T-cell (primary cell): Measurements from ENCODE around the gene TFEB. TPM values are rescaled to one million over a fixed set of nuclear protein-coding genes. Genes with fewer than 3 reads are reported as not detected.

Experiments used
- ATAC-seq, 4 experiments: fragments of 200-7000 bp in 3 of 4; fragments of 150-1000 bp in 1 of 4; cut with Tn5 transposase; replicated peaks in 1 of 4; 1 replicate in 3 of 4; 2 replicates in 1 of 4; pipeline ENCODE4 v1.10.0; 2021; ENCODE audit warnings: moderate library complexity in 3 of 4, mild to moderate bottlenecking in 2 of 4, moderate number of reproducible peaks in 1 of 4
- CTCF ChIA-PET, 2 donors: fragments of 300-600 bp; sonication (Branson Sonifier 250); formaldehyde crosslinking; loops; one replicate each; lab custom pipeline; 2022; ENCODE audit warnings: antibody characterized with exemption in 2 of 2; lab: Charles Lee
- POLR2A ChIA-PET, 2 donors: fragments of 300-600 bp; sonication (Branson Sonifier 250); formaldehyde crosslinking; loops; one replicate each; lab custom pipeline; 2022; ENCODE audit warnings: antibody characterized with exemption in 2 of 2; lab: Charles Lee
- DNase-seq, 35 experiments: peaks; one replicate each; pipeline versions ENCODE4 v3.0.0 to v3.0.0-alpha.2; 2013 to 2023
- H3K27ac ChIP-seq: one replicate; pipeline ENCODE4 v1.5.1; 2013; ENCODE audit warnings: low read length
- H3K27me3 ChIP-seq, 2 experiments: replicated peaks in 1 of 2; 1 replicate in 1 of 2; 2 replicates in 1 of 2; pipeline versions ENCODE4 v1.6.1 to v1.7.0; 2013; ENCODE audit warnings: low read length in 1 of 2, mixed read lengths in 1 of 2; ENCODE audit not compliant: control insufficient read depth in 2 of 2, insufficient read depth in 2 of 2; ENCODE audit errors: extremely low read depth in 1 of 2
- H3K36me3 ChIP-seq, 2 donors: 1 replicate in 1 of 2; 2 replicates in 1 of 2; pipeline versions ENCODE4 v1.6.1 to v1.7.0; 2013; ENCODE audit warnings: low read length in 1 of 2; ENCODE audit not compliant: control insufficient read depth in 2 of 2, insufficient read depth in 1 of 2; ENCODE audit errors: extremely low read depth in 1 of 2
- H3K4me1 ChIP-seq, 2 experiments: 1 replicate in 1 of 2; 2 replicates in 1 of 2; pipeline versions ENCODE4 v1.6.1 to v1.7.0; 2013; ENCODE audit warnings: low read length in 2 of 2, mixed read lengths in 1 of 2; ENCODE audit not compliant: insufficient read depth in 2 of 2, control insufficient read depth in 1 of 2; ENCODE audit errors: extremely low read depth in 1 of 2
- H3K4me3 ChIP-seq, 2 donors: 1 replicate in 1 of 2; 2 replicates in 1 of 2; pipeline versions ENCODE4 v1.5.1 to v1.7.0; 2013; ENCODE audit warnings: mild to moderate bottlenecking in 2 of 2, low read length in 1 of 2, moderate library complexity in 1 of 2; ENCODE audit not compliant: control insufficient read depth in 1 of 2; ENCODE audit errors: extremely low read depth in 1 of 2
- H3K9me3 ChIP-seq: 2 replicates; pipeline ENCODE4 v1.7.0; 2013
- H3K27ac Mint-ChIP-seq, 2 donors: one replicate each; pipeline ENCODE4 v1.8.0; 2020 to 2021; ENCODE audit warnings: mild to moderate bottlenecking in 2 of 2, mixed read lengths in 2 of 2
- H3K27me3 Mint-ChIP-seq, 2 donors: one replicate each; pipeline ENCODE4 v1.8.0; 2021 to 2022; ENCODE audit warnings: mixed read lengths in 2 of 2
- H3K36me3 Mint-ChIP-seq: one replicate; pipeline ENCODE4 v1.8.0; 2021; ENCODE audit warnings: mixed read lengths
- H3K4me1 Mint-ChIP-seq, 3 donors: one replicate each; pipeline ENCODE4 v1.8.0; 2020 to 2022; ENCODE audit warnings: mixed read lengths in 3 of 3, mild to moderate bottlenecking in 1 of 3
- H3K4me3 Mint-ChIP-seq, 3 donors: one replicate each; pipeline ENCODE4 v1.8.0; 2020 to 2022; ENCODE audit warnings: mild to moderate bottlenecking in 3 of 3, mixed read lengths in 3 of 3, moderate library complexity in 3 of 3
- H3K9me3 Mint-ChIP-seq, 3 donors: one replicate each; pipeline ENCODE4 v1.8.0; 2020 to 2022; ENCODE audit warnings: mixed read lengths in 3 of 3
- WGBS: methylation state at CpG from one replicate; pipeline ENCODE4 v1.1.5; 2013; ENCODE audit warnings: missing lambda C conversion rate; ENCODE audit not compliant: insufficient coverage; 5-methylcytosine and 5-hydroxymethylcytosine counted together
- total RNA-seq, 35 experiments: library from RNA in 6 of 35; stranded (reverse) in 6 of 35; fragments of 120-200 nt in 1 of 35; gene quantifications; one replicate each; pipeline versions ENCODE4 v1.2.1 to v1.2.4 and lab custom pipeline; 2013 to 2026

Gene TFEB
- total RNA-seq, 5 donors from 2014 or later (not counting 1 experiment from before 2014, with no cell fraction given): 18.9 to 28.1 (median 19.5) TPM

DNA sequence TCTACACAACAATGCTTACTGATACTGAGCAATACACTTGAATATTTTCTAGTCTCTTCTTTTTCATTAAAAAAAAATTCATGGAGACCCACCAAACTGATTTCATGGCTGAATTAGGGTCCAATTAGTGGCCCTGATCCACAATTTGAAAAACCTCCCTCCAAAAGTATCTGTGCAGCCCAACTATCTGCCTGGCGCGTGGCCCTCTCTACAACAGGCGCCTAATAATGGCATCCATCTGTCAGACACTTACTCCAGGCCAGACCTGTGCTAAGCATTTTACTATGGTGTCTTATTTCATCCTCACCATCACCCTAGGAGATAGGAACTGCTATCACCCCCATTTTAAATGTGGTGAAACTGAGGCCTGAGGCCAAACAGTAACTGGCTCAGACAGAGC is 14.0 kb downstream of the TFEB start:
- H3K9me3 ChIP-seq: no peaks in the 10 kb centered on the region
- H3K27ac Mint-ChIP-seq: no peak overlapping the region
- H3K27me3 ChIP-seq: no peaks in the 10 kb centered on the region
- no peak overlapping the region for H3K4me3 ChIP-seq
- H3K4me1 ChIP-seq: peaks cover 14 to 28% of the 10 kb centered on the region in 2 experiments
- H3K36me3 Mint-ChIP-seq: no peaks in the 10 kb centered on the region
- no peaks in the 10 kb centered on the region for H3K9me3 Mint-ChIP-seq
- ChIA-PET CTCF (no interaction called here), POLR2A (interaction anchor here in 1 of 2 donors (0.6 to 0.7 kb wide), 2 partner anchors 13 to 1819 kb away, joined by 3 to 11 read pairs; no protein-coding TSS in a partner anchor)
- H3K36me3 ChIP-seq: peaks cover 3 to 4% of the 10 kb centered on the region in 2 donors
- ATAC-seq: no peak
- peaks cover 11 to 57% (median 14%) of the 10 kb centered on the region in 3 donors for H3K4me1 Mint-ChIP-seq
- DNase-seq: no peak
- no peaks in the 10 kb centered on the region for H3K27me3 Mint-ChIP-seq
- no peak overlapping the region for H3K4me3 Mint-ChIP-seq
- no peak overlapping the region for H3K27ac ChIP-seq
- no CpG with 5 or more reads among the region's 3 CpGs for WGBS

GRCh38 chr6:41720783-41721182 is 14.6 kb downstream of the TFEB start:
- ATAC-seq: no peak
- H3K36me3 ChIP-seq: peaks cover 3 to 4% of the 10 kb centered on the region in 2 donors
- Mint-ChIP-seq H3K4me3 (no peak overlapping the region), H3K36me3 (no peaks in the 10 kb centered on the region), H3K27me3 (no peaks in the 10 kb centered on the region), H3K9me3 (no peaks in the 10 kb centered on the region), H3K4me1 (peaks cover 18 to 60% (median 19%) of the 10 kb centered on the region in 3 donors), H3K27ac (no peak overlapping the region)
- no peak overlapping the region for H3K27ac ChIP-seq
- H3K27me3 ChIP-seq: no peaks in the 10 kb centered on the region
- CTCF ChIA-PET: no interaction called here
- peaks cover 16 to 32% of the 10 kb centered on the region in 2 experiments for H3K4me1 ChIP-seq
- 88% methylated on average over 1 of the region's 2 CpGs for WGBS
- no peak overlapping the region for H3K4me3 ChIP-seq
- POLR2A ChIA-PET: no interaction called here
- H3K9me3 ChIP-seq: no peaks in the 10 kb centered on the region
- no peak for DNase-seq

DNA sequence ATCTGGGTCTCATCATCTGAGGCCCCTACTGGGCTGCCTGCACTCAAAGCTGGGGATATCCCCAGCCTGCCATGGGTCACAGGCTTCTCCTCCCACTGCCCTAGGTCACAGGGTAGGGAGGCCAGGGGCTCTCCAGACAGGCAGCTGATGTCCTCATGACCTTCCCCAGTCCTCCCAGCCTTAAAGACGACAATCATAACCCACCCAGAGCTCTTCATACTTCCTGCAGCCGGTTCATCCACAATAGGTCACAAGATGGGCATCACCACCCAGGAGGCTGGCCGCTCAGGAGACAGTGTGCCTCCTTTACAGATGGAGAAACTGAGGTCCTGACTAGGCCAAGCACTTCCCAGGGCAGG is 15.2 kb downstream of the TFEB start:
- Mint-ChIP-seq H3K27me3 (no peaks in the 10 kb centered on the region), H3K4me1 (peaks cover 20 to 57% (median 22%) of the 10 kb centered on the region in 3 donors), H3K27ac (no peak overlapping the region), H3K36me3 (no peaks in the 10 kb centered on the region), H3K4me3 (no peak overlapping the region), H3K9me3 (no peaks in the 10 kb centered on the region)
- Histone ChIP-seq H3K4me3 (no peak overlapping the region), H3K27ac (no peak overlapping the region), H3K36me3 (peaks cover 3 to 4% of the 10 kb centered on the region in 2 donors), H3K27me3 (no peaks in the 10 kb centered on the region), H3K4me1 (peaks cover 16 to 33% of the 10 kb centered on the region in 2 experiments), H3K9me3 (no peaks in the 10 kb centered on the region)
- POLR2A ChIA-PET: no interaction called here
- ATAC-seq (no peak), DNase-seq (no peak)
- WGBS: 76% methylated on average over 2 of the region's 3 CpGs
- CTCF ChIA-PET: interaction anchor here in 1 of 2 donors (0.9 kb wide), 1 partner anchor 11 kb away, joined by 3 read pairs; no protein-coding TSS in a partner anchor

DNA sequence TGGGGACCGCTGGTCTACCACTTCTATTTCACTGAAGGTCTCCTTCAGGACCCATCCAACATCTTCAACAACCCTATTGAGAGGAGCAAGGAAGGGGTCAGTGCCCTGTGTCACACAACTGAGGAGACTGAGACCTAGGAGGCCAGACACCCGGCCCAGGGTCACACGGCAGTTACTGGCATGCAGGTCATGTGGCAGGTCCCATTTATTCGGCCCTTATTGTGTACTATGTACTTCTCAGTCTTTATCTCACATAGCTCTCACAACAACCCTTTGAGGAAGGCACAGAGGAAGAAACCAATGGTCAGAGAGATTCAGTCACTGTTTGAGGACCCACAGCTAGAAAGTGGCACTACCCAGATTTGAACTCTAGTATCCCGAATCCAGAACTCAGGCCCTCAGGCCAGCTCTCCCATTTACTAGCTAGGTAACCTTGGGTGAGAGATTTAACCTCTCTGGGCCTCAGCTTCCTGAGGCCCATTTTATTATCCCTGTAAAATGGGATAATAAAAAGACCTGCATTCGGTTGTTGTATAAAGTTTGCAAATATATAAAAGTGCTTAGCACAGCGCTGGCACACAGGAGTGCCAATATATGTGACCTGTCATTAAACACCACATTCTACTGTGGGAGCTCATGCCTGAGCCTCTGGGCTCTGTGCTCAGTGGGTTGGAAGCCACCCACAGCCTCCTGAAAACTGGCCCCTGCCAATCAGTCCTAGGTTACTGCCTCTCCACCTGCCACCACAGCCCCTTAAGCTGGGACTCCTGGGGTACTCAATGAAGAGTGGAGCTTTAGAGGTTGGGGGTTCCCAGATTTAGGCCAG is 15.8 kb downstream of the TFEB start:
- Mint-ChIP-seq H3K4me3 (no peak overlapping the region), H3K4me1 (peaks cover 20 to 52% (median 22%) of the 10 kb centered on the region in 3 donors), H3K27me3 (no peaks in the 10 kb centered on the region), H3K27ac (no peak overlapping the region), H3K36me3 (no peaks in the 10 kb centered on the region), H3K9me3 (no peaks in the 10 kb centered on the region)
- Histone ChIP-seq H3K36me3 (peaks cover 3 to 4% of the 10 kb centered on the region in 2 donors), H3K9me3 (no peaks in the 10 kb centered on the region), H3K4me1 (peaks cover 16 to 30% of the 10 kb centered on the region in 2 experiments), H3K4me3 (no peak overlapping the region), H3K27ac (no peak overlapping the region), H3K27me3 (no peaks in the 10 kb centered on the region)
- CTCF ChIA-PET: interaction anchor here in 1 of 2 donors (0.9 kb wide), 1 partner anchor 11 kb away, joined by 3 read pairs; no protein-coding TSS in a partner anchor
- WGBS: 100% methylated on average over 3 of the region's 7 CpGs
- ATAC-seq: no peak
- no peak for DNase-seq
- POLR2A ChIA-PET: no interaction called here

DNA sequence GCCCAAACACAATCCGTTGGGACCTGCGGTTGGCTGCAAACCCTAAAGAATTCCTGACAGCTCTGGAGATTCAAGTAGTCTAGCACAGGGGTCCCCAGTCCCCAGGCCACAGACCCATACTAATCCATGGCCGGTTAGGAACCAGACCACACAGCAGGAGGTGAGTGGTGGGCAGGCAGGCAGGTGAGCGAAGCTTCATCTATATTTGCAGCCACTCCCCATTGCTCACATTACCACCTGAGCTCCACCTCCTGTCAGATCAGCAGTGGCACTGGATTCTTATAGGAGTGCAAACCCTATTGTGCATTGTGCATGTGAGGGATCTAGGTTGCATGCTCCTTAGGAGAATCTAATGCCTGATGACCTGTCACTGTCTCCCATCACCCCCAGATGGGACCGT is 16.6 kb downstream of the TFEB start:
- peaks cover 11 to 22% of the 10 kb centered on the region in 2 experiments for H3K4me1 ChIP-seq
- CTCF ChIA-PET: interaction anchor here in 1 of 2 donors (0.6 kb wide), 1 partner anchor 1703 kb away, joined by 3 read pairs; no protein-coding TSS in a partner anchor
- H3K4me1 Mint-ChIP-seq: peaks cover 18 to 51% (median 18%) of the 10 kb centered on the region in 3 donors

DNA sequence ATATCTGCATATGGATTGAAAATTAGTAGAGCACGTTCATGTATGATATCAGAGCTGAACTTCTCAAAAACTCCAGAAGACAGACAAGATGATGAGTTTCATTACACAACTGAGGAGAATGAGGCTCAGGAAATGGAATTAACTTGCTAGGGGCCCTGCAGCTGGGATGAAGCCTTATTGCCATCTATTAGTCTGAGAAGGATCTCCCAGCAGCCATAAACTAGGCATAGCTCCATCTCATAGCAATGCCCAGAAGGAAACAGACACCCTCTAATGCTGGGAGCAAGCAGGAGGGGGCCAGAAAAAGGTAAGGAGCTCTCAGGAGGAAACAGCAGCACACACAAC is 18.0 kb downstream of the TFEB start:
- no peaks in the 10 kb centered on the region for H3K9me3 ChIP-seq
- Mint-ChIP-seq H3K27me3 (no peaks in the 10 kb centered on the region), H3K9me3 (no peaks in the 10 kb centered on the region), H3K4me3 (no peak overlapping the region), H3K4me1 (peaks cover 15 to 44% (median 16%) of the 10 kb centered on the region in 3 donors), H3K36me3 (peaks cover 3% of the 10 kb centered on the region), H3K27ac (peak overlapping the region in 1 of 2 donors; percentile 47)
- POLR2A ChIA-PET: no interaction called here
- DNase-seq: no peak
- H3K36me3 ChIP-seq: peaks cover 0 to 9% of the 10 kb centered on the region in 2 donors
- WGBS: no CpG with 5 or more reads among the region's 1 CpG
- H3K4me3 ChIP-seq: no peak overlapping the region
- H3K4me1 ChIP-seq: peaks cover 8 to 19% of the 10 kb centered on the region in 2 experiments
- no peaks in the 10 kb centered on the region for H3K27me3 ChIP-seq
- CTCF ChIA-PET: interaction anchor here (0.5 to 0.6 kb wide), 4 partner anchors 31 to 454 kb away, joined by 3 to 7 read pairs (median 5); no protein-coding TSS in a partner anchor
- ATAC-seq: no peak
- H3K27ac ChIP-seq: no peak overlapping the region

More for the DNA sequence above, 16.6 kb downstream of the TFEB start:
- Mint-ChIP-seq H3K27ac (no peak overlapping the region), H3K27me3 (no peaks in the 10 kb centered on the region), H3K4me3 (no peak overlapping the region), H3K36me3 (peaks cover 3% of the 10 kb centered on the region), H3K9me3 (no peaks in the 10 kb centered on the region)
- Histone ChIP-seq H3K27ac (no peak overlapping the region), H3K9me3 (no peaks in the 10 kb centered on the region), H3K36me3 (peaks cover 3 to 4% of the 10 kb centered on the region in 2 donors), H3K27me3 (no peaks in the 10 kb centered on the region), H3K4me3 (no peak overlapping the region)
- WGBS: 92% methylated on average over 2 of the region's 5 CpGs
- POLR2A ChIA-PET: no interaction called here
- ATAC-seq (no peak), DNase-seq (no peak)
